ENCODE results near the gene PSEN2. TPM values are rescaled to one million over a fixed set of nuclear protein-coding genes. Genes with fewer than 3 reads are reported as not detected.

PSEN2 gene
- total and polyA plus RNA-seq, 10 of the 15 experiments (the other 5 are each of a cell fraction or from before 2014, with no cell fraction given): 0.90 to 13.3 (median 7.0) TPM

DNA sequence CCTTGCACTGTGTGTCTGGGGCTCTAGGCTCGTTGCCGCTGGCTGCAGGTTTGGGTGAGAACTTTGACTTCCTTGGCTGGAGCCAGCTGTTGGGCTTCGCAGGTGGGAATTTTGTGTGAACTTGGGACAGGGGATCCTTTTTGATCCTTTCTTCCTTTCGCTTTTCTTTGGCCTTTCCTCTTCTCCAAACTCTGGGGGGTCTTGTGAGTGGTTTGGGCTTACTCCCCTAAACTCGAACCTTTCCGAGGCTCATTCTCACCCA, 70.3 kb downstream of the PSEN2 start:
- Histone ChIP-seq H3K9me3 (replicated peaks; ENCODE audit: control insufficient read depth, insufficient read depth, low read length) (no peaks in the 10 kb centered on the region), H3K4me1 (ENCODE audit: control insufficient read depth, insufficient read depth, low read length) (peaks cover 5% of the 10 kb centered on the region; the same call in 1 of the 2 replicates), H2AFZ (ENCODE audit: control insufficient read depth, low read depth, low read length) (peak overlapping the region; percentile 93), H3K27me3 (replicated peaks in 1 of 2; ENCODE audit: control insufficient read depth in 2 of 2, insufficient read depth in 2 of 2, low read length in 1 of 2) (no peaks in the 10 kb centered on the region), H4K20me1 (ENCODE audit: control insufficient read depth, insufficient read depth) (no peaks in the 10 kb centered on the region), H3K79me2 (ENCODE audit: control insufficient read depth, insufficient read depth, low read length) (no peaks in the 10 kb centered on the region; the same call in none of the 2 replicates), H3K9ac (ENCODE audit: control insufficient read depth, insufficient read depth, low read length) (peak overlapping the region; percentile 66), H3K36me3 (ENCODE audit: control insufficient read depth in 2 of 2, insufficient read depth in 2 of 2, low read length in 1 of 2) (no peaks in the 10 kb centered on the region), H3K4me2 (ENCODE audit: control insufficient read depth, insufficient read depth) (peak overlapping the region; percentile 99), H3K27ac (ENCODE audit: control insufficient read depth, insufficient read depth) (peak overlapping the region; percentile 28), H3K4me3 (peak overlapping the region; percentile 76)
- ATAC-seq (no peak), DNase-seq (ENCODE audit: low read depth, low spot score) (no peak), FAIRE-seq (no peak)
- POLR2A ChIA-PET: interaction anchor here (0.7 kb wide), 1 partner anchor 58 kb away, joined by 3 read pairs; no protein-coding TSS in a partner anchor
- CTCF ChIA-PET: interaction anchor here (0.9 kb wide), 1 partner anchor 308 kb away, joined by 4 read pairs; no protein-coding TSS in a partner anchor
- TF ChIP-seq TCF12 (IDR thresholded peaks at IDR 0.05; ENCODE audit: low read depth, low read length): no peak
- TF ChIP-seq, protein P1, sequence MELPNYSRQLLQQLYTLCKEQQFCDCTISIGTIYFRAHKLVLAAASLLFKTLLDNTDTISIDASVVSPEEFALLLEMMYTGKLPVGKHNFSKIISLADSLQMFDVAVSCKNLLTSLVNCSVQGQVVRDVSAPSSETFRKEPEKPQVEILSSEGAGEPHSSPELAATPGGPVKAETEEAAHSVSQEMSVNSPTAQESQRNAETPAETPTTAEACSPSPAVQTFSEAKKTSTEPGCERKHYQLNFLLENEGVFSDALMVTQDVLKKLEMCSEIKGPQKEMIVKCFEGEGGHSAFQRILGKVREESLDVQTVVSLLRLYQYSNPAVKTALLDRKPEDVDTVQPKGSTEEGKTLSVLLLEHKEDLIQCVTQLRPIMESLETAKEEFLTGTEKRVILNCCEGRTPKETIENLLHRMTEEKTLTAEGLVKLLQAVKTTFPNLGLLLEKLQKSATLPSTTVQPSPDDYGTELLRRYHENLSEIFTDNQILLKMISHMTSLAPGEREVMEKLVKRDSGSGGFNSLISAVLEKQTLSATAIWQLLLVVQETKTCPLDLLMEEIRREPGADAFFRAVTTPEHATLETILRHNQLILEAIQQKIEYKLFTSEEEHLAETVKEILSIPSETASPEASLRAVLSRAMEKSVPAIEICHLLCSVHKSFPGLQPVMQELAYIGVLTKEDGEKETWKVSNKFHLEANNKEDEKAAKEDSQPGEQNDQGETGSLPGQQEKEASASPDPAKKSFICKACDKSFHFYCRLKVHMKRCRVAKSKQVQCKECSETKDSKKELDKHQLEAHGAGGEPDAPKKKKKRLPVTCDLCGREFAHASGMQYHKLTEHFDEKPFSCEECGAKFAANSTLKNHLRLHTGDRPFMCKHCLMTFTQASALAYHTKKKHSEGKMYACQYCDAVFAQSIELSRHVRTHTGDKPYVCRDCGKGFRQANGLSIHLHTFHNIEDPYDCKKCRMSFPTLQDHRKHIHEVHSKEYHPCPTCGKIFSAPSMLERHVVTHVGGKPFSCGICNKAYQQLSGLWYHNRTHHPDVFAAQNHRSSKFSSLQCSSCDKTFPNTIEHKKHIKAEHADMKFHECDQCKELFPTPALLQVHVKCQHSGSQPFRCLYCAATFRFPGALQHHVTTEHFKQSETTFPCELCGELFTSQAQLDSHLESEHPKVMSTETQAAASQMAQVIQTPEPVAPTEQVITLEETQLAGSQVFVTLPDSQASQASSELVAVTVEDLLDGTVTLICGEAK (IDR thresholded peaks at IDR 0.05; ENCODE audit: borderline replicate concordance): peak; percentile 26; the same call in 1 of the 2 replicates
- no peak for TF ChIP-seq FOS (IDR thresholded peaks at IDR 0.05; ENCODE audit: borderline replicate concordance, extremely low read depth, insufficient read length)
- TF ChIP-seq TBL1XR1 (IDR thresholded peaks at IDR 0.05; ENCODE audit: low read depth, low read length): no peak
- BruUV-seq (replicated peaks): TSS peak; percentile 64
- intact Hi-C loops (cut with micrococcal nuclease; ENCODE audit: unreplicated experiment) (no loop called here), in situ Hi-C loops (cut with MboI) (no loop called here)
- RAD21 ChIA-PET (ENCODE audit: unreplicated experiment): interaction anchor here (1.2 to 2.3 kb wide), 2 partner anchors 26 to 58 kb away, joined by 3 to 11 read pairs; no protein-coding TSS in a partner anchor
- 42% methylated on average over 6 of the region's 6 CpGs for WGBS (ENCODE audit: insufficient coverage, insufficient replicate concordance, low lambda C conversion rate, missing lambda C conversion rate)
- SMC1A ChIA-PET (ENCODE audit: uncharacterized antibody, unreplicated experiment): no interaction called here

Data from GM12878 (cell line).